Astrocyte (in vitro differentiated cells and primary cell): ENCODE data around the gene SLC7A9.

Experiments used
- EZH2 ChIP-seq: IDR thresholded peaks from 2 replicates; pipeline ENCODE4 v1.6.1; 2012; ENCODE audit warnings: mild to moderate bottlenecking, low read length, inconsistent platforms; ENCODE audit not compliant: insufficient read depth
- TF ChIP-seq, protein P1 (sequence below): IDR thresholded peaks from 2 replicates; pipeline ENCODE4 v1.5.1; 2011; ENCODE audit warnings: low read depth, mild to moderate bottlenecking, inconsistent platforms, low read length, moderate library complexity; ENCODE audit not compliant: insufficient read depth

DNA sequence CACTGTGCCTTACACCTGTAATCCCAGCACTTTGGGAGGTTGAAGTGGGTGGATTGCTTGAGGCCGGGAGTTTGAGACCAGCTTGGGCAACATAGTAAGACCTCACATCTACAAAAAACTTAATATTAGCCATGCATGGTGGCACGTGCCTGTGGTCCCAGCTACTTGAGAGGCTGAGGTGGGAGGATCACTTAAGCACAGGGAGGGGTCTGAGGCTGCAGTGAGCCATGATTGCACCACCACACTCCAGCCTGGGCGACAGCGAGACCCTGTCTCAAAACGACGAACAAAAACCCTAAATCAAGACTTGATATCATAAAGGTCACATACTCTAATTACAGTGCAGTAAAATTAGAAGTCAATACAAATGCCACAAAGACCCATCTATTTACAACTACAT lies 17.4 kb downstream of the SLC7A9 start:
- TF ChIP-seq, protein P1, sequence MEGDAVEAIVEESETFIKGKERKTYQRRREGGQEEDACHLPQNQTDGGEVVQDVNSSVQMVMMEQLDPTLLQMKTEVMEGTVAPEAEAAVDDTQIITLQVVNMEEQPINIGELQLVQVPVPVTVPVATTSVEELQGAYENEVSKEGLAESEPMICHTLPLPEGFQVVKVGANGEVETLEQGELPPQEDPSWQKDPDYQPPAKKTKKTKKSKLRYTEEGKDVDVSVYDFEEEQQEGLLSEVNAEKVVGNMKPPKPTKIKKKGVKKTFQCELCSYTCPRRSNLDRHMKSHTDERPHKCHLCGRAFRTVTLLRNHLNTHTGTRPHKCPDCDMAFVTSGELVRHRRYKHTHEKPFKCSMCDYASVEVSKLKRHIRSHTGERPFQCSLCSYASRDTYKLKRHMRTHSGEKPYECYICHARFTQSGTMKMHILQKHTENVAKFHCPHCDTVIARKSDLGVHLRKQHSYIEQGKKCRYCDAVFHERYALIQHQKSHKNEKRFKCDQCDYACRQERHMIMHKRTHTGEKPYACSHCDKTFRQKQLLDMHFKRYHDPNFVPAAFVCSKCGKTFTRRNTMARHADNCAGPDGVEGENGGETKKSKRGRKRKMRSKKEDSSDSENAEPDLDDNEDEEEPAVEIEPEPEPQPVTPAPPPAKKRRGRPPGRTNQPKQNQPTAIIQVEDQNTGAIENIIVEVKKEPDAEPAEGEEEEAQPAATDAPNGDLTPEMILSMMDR: no peak
- TF ChIP-seq EZH2: no peak
